Measurements from ENCODE around the gene BCAN.
"Not testable (repeated sequence)": the region's sequence is repeated elsewhere in the genome, so short reads cannot be mapped to it uniquely, and the experiment has no call there.

Gene BCAN

DNA sequence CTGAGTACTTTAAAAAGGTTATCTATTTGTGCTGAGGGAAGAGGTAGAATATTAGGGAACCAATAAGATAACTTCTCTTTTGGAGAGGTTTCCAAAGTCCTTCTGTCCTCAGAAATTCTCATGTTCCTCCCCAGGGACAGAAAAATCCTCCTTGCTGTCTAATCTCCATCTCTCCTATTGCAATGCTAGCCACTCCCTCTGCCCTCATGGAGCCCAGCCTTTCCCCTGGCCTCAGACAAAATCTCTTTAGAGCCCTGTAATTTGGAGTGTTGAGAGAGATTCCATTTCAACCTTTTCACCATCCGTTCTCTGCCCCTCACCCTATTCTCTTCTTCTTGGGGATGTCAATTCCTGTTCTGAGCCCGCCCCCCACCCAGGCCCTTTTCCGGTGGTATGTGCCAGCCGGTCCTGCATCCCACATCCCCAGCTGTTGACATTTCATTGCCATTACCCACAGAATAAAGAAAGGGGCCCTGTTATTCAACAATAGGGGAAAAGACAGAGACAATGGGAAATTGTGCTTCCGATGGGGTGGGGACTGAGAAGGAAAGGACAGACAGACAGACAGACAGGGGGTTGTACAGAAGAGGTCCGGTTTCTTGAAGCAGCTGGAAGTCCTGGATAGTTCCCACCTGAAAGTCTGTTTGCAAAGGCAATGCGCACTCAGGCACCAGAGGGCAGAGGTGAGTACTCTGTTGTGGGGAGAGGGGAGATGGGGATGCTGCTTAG is 22.9 kb upstream of the BCAN start, which contains the start of gene HAPLN2:
Gene HAPLN2 (plus strand): TSS at position 563 of the 729 bp plus-strand sequence. CDS start 4,076 bp downstream, outside the sequence.
- no peak for DNase-seq (ENCODE audit: low read depth)

DNA sequence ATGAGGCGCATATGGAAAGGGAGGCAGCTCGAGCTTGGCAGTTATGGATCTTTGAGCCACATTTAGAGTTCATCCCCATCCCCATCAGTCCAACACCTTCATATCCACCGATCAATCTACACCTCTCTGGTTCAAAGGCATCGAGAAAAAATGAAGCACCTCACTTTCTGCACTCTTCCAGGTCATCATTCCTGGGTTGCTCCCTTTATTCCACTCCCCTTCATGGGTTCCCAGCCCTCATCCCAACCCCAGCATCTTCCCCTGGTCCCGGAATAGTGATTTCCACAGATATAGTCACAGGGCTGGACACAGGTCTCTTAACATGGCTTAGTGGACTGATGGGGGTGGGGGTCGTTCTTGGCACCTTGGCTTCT is 22.3 kb upstream of the BCAN start:
- no peak for DNase-seq (ENCODE audit: low read depth)

DNA sequence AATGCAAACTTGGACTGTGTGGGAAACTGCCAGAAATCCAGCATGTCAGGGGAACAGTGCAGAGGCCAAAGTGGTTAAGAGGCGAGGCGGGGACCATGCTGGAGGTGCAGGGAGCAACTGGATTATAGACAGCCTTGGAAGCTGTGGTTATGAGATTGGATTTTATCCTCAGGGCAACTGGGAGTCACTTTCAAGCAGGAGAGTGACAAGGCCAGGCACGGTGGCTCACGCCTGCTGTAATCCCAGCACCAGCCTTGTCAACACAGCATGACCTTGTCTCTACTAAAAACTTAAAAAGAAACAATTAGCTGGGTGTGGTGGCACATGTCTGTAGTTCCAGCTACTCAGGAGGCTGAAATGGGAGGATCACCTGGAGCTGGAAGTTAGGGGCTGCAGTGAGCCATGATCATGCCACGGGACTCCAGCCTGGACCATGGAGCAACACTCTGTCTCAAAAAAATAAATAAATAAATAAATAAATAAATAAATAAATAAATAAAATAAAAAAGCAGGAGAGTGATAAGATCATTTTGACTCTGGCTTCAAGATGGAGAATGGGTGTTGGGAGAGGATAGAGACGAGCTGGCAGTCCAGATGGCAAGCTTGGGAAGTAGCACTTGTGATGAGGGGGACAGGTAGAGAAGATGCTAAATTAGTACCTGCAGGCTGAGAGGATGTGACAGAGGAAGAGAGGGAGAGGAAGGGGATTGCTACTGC is 19.2 kb upstream of the BCAN start:
- DNase-seq (ENCODE audit: low read depth): no peak

DNA sequence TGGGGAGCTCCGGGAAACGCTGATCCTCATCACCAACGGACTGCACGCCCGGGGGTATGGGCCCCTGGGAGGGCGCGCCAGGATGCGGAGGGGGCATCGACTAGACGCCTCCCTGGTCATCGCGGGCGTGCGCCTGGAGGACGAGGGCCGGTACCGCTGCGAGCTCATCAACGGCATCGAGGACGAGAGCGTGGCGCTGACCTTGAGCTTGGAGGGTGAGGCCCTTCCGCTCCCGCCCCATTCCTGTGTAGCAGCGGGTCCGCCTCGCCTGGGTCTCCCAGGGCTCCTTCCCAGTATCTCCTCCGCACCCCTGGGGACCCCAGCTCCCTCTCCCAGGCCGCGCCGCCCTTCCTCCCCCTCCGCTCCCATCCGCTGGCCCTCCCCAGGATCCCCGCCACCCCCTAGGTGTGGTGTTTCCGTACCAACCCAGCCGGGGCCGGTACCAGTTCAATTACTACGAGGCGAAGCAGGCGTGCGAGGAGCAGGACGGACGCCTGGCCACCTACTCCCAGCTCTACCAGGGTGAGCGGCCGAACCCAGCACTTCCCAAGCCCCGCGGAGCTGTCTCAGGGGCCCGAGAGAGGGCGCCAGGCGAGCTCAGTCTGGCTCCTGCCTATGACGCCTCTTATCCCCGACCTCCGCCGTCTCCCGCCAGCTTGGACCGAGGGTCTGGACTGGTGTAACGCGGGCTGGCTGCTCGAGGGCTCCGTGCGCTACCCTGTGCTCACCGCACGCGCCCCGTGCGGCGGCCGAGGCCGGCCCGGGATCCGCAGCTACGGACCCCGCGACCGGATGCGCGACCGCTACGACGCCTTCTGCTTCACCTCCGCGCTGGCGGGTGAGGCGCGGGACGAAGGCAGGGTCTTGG is 17.7 kb upstream of the BCAN start:
- no peak for DNase-seq (ENCODE audit: low read depth)

DNA sequence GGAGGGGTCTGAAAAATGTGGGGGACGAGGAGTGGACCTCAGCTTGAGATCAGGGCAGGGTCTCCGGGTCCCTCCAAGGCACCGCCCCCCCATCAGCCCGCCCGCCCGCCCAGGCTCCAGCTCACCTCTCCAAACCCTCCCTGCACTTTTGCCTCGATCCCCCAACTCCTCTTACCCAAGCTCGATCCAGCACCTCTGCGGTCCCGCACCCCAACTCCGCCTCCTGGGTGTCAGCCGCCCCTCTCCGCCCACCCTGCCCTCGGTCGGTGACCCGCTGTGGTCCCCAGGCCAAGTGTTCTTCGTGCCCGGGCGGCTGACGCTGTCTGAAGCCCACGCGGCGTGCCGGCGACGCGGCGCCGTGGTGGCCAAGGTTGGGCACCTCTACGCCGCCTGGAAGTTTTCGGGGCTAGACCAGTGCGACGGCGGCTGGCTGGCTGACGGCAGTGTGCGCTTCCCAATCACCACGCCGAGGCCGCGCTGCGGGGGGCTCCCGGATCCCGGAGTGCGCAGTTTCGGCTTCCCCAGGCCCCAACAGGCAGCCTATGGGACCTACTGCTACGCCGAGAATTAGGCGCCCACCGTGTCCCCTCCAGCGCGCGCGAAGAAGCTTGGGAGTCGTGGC is 17.0 kb upstream of the BCAN start:
- DNase-seq (ENCODE audit: low read depth): no peak

DNA sequence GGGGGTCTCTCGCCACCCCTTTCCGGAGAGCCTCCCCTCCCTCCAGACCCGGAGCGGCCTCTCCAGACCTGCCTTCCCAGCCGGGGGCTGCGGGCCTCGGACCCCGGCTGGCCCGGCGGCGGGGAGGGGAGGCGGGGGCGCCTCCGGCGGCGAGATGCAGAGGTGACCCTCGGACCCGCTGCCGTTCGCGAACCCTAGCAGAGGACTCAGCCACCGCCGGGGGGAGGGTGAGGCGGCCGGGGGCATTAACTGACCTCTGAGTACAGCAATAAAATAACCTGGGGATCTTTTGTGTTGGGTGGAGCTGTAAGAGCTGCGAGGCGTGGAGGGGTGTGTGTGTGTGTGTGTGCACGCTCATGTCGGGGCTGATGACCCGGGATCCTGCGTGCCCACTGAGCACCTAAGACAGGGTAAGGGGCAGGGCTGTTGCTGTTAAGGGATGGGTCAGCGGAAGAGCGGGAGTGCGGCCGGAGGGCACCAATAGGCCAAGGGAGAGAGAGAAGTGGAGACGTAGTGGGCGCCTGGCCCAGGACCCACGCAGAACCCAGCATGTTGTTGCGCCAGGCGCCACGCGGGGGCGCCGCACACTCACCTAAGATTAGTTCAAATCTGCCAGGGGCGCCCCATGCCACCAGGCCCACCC is 16.4 kb upstream of the BCAN start:
- DNase-seq (ENCODE audit: low read depth): no peak

DNA sequence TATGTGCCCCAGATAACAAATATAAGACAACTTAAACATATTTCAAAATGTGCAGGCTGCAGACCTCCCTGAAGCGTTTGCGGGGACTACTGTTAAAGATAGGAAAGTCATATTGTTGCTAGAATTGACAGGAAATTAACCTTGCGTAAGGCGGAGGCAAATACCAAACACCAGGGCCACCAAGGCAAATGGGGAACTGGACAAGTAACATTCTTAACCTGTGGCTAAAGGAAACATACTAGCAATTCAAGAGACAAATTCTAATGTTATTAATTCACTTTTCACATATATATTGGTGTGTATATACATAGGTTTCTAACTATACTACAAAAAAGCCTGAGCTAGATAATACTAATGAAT is 15.9 kb upstream of the BCAN start:
- no peak for DNase-seq (ENCODE audit: low read depth)

DNA sequence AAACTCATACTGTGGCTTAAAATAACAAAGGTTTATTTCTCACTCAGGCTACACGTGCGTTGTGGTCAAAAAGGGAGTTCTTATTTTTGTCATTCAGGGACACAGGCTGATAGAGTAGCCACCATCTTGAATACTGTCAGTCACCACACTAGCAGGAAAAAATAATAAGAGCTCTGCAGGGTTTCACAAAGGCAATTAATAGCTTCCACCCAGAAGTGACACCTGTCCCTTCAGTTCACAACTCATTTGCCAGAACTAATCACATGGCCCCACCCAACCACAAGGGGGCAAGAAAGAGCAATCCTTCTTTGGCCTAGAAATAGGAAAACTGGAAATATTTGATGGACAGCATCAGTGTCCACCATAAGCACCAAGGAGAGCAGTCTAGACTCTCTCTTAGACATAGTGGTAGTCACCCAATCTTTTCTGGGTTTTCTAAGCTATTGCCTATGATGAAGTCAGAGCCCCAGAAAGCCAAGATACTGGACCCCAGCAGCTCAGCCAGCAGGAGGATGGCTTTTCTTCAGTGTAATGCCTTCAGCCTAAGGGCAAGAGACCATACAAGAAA is 14.5 kb upstream of the BCAN start:
- DNase-seq (ENCODE audit: low read depth): peak; percentile 24

DNA sequence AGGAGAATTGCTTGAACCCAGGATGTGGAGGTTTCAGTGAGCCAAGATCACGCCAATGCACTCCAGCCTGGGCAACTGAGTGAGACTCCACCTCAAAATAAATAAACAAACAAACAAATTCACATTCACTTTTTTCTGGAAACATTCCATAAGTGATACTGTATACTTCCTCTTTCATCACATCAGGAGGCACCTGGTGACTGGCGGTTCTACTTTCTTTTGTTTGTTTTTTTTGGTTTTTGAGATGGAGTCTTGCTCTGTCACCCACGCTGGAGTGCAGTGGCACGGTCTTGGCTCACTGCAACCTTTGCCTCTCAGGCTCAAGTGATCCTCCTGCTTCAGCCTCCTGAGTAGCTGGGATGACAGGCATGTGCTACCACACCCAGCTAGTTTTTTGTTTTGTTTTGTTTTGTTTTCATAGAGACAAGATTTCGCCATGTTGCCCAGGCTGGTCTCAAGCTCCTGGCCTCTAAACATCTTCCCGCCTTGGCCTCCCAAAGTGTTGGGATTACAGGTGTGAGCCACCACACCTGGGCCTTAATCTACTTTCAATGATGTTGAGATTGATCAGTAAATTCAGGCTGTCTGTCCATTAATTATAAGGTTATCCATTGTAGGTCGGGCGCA is 12.0 kb upstream of the BCAN start:
- no peak for DNase-seq (ENCODE audit: low read depth)

DNA sequence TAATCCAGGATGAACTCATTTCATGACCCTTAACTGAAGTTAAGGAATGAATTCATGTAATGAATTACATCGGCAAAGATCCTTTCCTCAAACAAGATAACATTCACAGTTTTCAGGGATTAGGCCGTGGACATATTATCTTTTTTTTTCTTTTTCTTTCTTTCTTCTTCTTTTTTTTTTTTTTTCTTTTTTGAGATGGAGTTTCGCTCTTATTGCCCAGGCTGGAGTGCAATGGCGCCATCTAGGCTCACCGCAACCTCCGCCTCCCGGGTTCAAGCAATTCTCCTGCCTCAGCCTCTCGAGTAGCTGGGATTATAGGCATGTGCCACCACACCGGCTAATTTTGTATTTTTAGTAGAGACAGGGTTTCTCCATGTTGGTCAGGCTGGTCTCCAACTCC is 10.8 kb upstream of the BCAN start:
- not testable (repeated sequence) for DNase-seq (ENCODE audit: low read depth)

DNA sequence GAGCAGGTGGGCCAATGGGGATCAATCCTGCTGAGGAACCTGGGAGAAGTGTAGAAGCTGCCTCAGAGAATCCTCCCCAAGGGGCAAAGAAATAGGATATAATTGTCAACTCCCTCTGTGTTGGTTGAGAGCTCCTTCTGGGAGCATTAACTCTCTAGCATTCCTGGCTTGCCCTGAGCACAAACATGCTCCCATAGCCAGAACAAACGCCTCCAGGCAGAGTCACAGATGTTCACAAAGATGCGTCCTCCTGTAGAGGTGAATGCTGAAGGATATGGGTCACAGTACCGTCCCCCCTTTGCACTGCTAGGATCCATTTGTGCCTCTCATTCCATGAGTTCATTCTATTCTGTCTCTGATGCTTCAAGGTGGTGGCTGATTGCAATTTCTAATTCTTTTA is 9.6 kb upstream of the BCAN start:
- DNase-seq (ENCODE audit: low read depth): no peak

DNA sequence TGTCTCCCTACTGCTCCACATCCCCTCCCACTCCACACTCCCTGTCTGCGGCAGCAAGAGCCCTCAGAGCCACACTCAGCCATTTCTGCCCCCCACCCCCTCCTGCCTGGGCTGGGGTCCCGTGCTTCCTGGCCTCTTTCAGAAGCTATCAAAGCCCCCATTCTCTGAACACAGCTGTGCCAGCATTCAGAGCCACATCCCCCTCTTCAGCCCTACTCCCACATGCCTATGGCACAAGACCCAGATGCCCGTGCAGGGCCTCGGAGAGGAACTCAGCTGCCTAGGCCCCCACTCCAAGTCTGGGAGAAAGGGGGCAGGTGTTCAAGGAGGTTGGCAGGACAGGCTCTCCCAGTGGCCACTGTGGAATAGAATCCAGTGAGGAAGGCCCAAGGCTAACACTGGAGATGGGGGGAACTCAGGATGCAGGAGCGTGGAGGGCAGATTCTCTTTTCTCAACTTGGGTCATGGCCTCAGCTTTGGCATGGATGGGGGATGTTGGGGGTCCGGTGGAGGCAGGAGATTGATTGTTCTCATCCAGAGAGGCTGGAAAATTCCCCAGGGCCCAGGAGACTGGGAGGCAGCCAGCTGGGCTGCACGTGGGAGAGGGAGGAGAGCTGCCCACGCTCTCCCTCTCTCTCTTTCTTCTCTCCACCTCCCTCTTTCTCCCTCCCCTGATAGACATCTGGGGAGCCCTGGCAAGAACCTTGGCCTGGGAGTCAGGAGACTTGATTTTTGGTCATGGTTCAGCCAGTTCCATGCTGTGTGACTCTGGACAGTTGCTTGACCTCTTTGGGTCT is 3.5 kb upstream of the BCAN start:
- DNase-seq (ENCODE audit: low read depth): no peak

DNA sequence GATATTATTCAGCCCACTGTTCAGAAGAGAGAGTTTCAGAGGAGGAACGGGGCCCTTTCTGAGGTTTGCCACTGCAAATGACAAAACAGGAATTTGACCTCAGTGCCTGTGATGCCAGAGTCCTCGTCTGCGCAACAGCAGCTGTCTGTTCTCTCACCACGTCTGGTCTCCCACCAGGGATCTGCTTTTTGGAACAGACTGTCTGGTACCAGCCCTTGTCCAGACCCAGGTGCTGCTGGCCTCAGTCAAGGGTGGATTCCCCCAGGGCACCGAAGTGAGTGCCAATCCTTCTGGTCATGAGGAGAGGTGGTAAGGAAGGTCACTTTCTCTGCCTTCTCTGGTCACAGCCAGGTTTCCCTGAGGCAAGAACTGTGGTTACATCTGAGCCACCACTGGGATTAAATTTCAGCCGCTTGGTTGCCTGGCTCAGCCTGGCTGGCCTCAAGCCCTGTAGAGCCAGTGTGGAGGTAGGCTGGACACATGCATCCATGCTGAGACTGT is 2.3 kb upstream of the BCAN start:
- DNase-seq (ENCODE audit: low read depth): no peak

DNA sequence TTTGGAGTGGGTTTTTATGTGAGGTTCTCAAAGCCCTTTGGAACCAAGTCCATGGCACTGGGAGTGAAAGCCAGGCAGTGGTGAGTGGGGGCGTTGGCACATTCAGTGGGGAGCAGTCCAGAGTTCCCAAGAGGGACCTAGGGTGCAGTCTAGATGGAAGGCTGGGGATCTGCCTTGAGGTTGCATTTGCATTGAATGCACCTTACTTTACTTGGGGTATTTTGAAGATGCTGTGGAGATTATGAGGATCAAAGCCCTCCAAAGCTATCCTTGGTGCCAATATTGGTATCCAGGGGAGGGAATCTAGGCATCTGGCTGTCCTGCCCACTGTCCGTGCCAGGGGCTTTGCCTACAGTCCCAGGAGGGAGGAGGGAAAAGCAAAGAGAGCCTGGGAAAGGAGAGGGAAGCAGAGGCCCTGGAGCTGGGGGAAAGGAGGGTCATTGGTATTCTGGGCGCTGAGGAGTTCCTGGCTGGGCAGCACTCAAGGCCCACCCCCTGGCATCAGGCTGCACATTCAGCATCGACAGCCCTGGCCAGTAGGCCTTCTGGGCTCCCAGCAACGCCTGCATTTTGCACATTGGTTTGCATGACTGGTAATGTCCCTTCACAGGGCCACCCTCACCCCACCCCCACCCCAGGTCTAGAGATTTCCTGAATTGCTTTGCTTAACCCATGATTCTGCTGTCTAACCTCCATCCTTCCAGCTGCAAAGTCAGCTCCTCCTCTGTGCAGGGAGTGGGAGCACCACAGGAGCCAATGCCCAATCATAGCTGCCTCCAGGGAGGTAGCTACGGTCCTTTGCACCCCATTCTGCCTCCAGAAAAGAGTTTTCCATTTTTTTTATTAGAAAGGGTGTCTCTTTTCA is 843 bp upstream of the BCAN start:
- DNase-seq (ENCODE audit: low read depth): no peak

DNA sequence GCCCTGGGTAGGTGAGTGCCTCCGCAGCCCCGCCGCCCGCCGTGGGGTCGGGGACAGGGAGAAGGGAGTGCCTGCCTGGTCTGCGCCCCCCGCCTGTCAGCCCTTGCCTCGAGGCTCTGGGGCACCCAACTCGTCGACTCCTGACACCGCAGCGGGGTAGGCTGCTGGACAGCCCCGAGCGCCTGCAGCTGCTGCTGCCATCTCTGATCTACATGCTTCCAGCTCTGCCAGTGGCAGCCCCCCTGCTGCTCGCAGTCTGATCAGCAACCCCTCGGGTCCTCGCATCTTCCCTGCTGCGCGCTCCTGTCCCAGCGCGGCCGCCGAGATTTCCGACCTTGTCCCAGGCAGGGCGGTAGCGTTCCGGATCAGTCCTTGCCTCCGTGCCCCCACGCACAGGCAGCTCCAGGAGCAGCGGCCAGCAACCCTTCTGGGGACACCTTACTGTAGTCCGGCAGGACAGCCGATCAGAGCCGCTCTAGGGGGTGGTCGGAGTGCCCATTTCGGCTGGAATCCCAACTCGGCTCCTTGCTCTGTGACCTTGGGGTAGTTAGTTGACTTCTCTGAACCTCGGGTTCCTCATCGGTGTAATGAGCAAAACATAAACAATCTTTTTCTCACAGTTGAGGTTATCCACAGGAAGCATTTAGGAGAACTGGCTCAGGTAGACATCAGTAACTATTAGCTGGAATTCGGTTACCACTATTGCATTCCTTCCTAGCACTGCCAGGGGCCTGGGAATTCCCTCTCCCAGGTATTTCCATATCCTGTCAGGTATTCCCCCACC is 540 bp downstream of the BCAN start:
- no peak for DNase-seq (ENCODE audit: low read depth)

DNA sequence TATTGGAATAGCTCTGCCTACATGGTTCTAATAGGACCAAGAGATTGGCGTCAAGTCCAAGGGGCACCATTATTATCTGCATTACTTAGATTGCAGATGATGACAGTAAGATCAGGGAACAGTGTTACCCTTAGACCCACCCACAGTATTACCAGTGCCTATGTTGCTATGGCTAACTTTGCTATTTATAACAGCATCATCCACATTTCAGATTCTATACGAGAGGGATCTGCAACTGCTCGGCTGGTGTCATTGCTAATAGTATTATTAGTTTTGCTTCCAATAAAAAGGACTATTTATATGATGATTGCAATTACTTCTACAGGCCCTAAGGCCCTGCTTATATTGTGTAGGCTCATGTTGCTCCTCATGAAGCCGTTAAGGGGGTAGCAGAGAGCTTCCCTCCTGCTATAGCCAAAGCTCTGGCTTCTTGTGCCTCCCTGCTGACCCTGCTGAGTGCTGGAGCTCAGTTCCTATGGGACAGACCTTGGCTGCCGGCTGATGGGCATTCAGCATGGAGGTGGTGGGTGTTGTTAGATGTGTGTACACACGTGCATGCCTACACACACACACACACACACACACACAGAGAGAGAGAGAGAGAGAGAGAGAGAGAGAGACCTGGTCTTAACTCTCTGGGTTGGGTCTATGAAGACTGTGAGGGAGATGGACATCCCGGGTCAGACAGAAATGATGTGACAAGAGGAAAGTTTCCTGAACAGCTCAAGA is 1.3 kb downstream of the BCAN start:
- DNase-seq (ENCODE audit: low read depth): no peak

DNA sequence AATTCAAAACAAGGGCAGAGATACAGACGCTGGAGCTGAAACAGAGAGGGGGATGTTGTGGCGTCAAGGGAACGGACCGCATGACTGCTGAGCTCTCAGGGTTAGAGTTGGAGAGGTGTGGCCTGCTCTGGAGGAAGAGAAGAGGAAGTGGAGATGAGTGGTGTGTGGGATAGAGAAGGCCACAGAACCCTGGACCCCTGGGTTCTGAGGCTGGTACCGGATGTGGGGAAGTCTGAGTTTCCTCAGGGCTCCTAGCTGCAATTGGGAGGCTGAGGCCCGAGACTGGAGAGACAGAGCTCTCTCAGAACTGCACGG is 1.8 kb downstream of the BCAN start:
- DNase-seq (ENCODE audit: low read depth): no peak

DNA sequence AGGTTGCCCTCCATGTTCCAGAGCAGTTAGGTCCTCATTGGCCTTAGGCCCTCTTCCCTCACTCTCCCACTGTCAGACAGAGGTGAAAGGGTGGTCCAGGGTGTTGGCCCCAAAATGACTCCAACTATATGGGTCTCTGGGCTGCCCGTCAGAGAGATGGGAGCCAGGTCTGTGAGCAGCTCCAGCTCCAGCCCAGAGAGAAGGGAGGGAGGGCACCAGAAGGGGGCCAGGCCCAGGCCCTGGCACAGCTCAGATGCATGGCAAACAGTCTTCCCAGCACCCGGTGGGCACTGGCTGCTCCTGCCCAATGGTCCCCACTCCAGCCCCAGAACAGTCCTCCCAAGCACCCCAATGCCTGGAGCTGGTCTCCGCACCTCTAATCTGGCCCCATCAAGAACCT is 2.2 kb downstream of the BCAN start:
- no peak for DNase-seq (ENCODE audit: low read depth)
